HG02588 (cell line): ENCODE results near the gene MARCKSL1.
"Not testable (repeated sequence)": the region's sequence is repeated elsewhere in the genome, so short reads cannot be mapped to it uniquely, and the experiment has no call there.

Experiments
- ATAC-seq: cut with Tn5 transposase; IDR thresholded peaks from one replicate; pipeline ENCODE4 v1.9.1; 2021; ENCODE audit warnings: mild to moderate bottlenecking, moderate library complexity; ENCODE audit not compliant: unreplicated experiment

Gene MARCKSL1, protein sequence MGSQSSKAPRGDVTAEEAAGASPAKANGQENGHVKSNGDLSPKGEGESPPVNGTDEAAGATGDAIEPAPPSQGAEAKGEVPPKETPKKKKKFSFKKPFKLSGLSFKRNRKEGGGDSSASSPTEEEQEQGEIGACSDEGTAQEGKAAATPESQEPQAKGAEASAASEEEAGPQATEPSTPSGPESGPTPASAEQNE

DNA sequence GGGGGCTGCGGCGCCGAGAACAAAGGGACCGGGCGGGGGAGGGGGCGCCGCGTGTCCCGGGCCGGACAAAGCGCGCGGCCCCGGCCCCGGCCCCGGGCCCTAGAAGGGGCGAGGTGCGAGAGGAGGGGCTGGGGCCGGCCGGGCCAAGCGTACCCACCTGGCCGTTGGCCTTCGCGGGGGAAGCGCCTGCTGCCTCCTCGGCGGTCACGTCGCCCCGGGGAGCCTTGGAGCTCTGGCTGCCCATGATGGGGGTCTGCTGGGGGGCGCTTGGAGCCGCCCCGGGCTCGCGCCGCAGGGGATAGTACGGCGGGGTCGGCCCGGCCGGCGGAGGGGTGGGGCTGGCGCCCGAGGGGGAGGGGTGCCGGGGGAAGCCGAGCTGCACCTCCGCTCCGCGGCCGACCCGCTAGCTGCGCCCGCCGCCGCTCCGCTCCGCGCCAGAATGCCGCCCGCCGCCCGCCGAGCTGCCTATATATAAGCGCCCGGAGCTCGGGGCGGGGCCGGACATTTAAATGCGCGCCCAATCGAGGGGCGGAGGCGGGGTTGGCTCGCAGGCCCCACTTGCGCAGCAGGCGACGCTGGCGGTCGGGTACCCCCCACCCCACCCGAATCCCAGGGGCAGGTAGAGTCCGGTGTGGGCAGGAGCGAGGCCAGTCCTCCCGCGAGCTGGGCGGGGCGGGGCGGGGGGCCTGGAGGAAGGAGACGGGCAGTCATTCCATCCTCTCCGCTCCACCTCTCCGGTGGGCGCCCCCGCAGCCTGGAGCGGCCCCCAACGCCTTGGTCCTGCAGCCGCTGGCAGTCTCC is at the start of gene MARCKSL1:
Gene MARCKSL1, minus strand, starts transcription at position 444 of the 801 bp plus-strand sequence. Its CDS starts 200 bp downstream, at position 244.
- ATAC-seq = peak; percentile 36

DNA sequence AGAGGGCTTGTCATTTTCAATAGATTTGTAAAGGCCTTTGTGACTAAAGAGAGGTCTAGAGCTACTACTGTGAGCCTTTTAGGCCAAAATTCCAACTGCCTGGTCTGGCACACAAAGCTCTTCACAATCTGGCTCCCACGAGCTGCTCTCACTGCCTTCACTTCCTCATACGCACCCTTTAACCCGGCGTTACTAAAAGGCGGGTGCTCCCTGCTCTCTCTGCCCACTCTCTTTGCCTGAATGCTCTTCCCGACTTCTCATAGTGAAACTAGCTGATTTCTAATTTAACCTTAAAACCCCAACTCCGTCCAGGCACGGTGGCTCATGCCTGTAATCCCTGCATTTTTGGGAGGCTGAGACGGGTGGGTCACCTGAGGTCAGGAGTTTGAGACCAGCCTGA is 44.0 kb upstream of the MARCKSL1 start:
- ATAC-seq = no peak

- no peak for ATAC-seq
Measured at GRCh38 chr1:32377541-32378220, 41.6 kb upstream of the MARCKSL1 start.

- ATAC-seq = no peak
Measured at GRCh38 chr1:32376199-32376598, 40.2 kb upstream of the MARCKSL1 start.

- no peak for ATAC-seq
Measured at GRCh38 chr1:32373996-32374592, 38.1 kb upstream of the MARCKSL1 start.

- no peak for ATAC-seq
Measured at GRCh38 chr1:32372149-32372756, 36.2 kb upstream of the MARCKSL1 start.

- ATAC-seq = no peak
Measured at GRCh38 chr1:32367912-32368635, 32.0 kb upstream of the MARCKSL1 start.

DNA sequence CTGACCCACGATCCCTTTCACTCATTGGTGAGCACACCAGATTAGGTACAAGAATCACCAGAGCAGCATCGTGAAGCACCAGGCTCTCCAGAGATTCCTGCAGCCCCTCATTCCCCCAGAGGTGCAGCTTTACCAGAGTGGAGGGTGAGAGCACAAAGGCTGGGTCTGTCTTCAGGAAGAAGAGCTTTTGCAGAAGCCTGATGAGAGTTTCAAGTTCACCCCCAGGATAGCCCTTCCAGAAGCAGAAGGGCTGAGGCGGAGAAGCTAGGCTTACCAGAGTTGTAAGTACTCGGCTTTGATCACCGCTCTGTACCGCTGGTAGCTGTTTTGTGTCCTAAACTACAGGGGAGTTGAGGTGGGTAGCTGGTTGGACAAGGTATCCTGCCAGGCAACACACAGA is 29.4 kb upstream of the MARCKSL1 start:
- no peak for ATAC-seq

DNA sequence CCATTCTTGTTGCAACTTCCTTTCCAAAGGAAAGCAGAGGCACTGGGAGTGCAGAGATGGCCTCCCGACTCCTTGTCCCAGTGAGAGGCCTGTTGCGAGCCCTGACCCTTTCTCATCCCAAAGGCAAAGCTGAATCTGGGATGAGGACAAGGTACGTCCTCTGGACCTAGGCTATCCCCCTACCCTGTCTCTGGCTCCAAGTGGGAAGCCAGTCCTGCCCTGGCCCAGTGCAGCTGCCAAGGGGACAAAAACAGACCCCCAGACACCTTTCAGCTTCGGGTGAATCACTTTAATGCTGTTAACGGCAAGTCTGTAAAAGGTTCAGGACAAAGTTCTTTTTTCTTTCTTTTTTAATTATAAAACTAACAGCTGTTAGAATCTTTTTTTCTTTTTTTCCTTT is 28.8 kb upstream of the MARCKSL1 start:
- no peak for ATAC-seq

- ATAC-seq = no peak
Measured at GRCh38 chr1:32363713-32364112, 27.7 kb upstream of the MARCKSL1 start.

DNA sequence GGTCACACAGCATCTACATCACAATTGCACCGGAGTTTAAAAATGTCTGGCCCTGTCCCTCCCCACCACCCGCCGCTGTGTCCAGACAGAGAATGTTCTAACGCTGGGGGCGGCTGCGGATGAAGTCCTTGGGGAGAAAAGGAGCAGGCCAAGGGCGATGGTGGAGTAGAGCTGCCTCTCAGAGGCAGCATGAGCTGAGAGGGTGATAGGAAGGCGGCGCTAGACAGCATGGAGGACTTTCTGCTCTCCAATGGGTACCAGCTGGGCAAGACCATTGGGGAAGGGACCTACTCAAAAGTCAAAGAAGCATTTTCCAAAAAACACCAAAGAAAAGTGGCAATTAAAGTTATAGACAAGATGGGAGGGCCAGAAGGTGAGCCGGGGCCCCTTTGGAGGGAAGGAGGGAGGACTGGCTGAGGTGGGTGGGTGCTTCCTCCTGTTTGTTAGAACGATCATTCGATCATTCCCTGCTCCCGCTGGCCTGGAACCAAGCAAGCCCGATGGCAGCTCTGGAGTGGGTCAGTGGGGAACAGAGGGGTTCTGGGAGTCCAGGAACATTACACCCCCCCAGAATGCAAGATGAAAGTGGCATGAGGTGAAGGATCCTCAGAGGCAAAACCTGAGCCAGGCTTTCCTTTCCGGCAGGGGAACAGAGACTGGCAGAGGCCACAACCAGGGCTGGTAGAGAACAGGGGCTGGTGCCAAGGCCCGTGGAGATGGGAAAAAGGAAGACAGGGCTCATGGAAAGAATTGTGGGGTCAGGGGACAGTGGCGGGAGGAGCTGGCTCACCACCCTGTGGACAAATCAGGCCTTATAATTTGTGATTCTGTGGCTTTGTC is 26.7 kb upstream of the MARCKSL1 start, which contains the start of the genes FAM229A and TSSK3:
Gene FAM229A, minus strand, starts transcription at position 12 of the 840 bp plus-strand sequence. CDS start 394 bp downstream, outside the sequence.
Gene TSSK3, plus strand, starts transcription at position 66 of the 840 bp plus-strand sequence. Its CDS starts 163 bp downstream, at position 229.
- ATAC-seq = no peak

DNA sequence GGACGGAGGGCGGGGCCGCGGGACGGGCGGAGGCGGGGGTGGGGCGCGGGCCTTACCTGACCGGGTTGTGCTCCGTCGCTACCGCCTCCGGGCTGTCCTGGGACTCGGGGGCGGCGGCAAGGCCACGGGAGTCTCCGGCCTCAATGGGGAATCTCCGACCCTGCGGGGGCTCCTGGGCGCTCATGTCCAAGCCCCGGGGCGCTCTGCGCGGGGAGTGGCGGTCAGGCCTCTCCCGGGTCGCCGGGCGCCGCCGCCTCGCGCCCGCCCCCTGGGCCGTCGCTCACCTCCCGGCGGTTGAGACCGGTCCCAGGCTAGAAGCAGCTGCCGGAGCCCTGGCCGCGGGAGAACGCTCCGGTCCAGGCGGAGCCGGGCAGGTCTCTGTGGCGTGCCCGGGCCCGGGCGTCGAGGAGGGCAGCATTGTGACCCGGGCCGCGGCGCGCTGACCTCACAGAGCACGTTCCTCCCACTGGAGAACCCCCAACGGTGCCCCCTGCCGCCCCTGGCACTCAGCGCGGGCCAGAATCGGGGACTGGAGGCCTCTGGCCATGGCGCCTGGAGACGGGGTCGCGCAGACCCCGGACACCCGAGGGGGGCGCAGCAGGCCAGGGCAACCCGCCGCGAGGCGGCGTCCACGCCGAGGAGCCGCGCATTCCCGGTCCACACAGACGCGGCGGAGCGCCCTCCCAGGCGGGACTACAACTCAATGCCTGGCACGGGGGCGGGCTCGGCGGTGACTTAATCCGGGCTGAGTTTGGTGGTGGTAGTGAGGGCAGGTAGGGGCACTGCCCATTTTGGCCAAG is 25.8 kb upstream of the MARCKSL1 start:
- ATAC-seq = no peak

GRCh38 chr1:32361308-32361673 is 25.3 kb upstream of the MARCKSL1 start:
- no peak for ATAC-seq

GRCh38 chr1:32358435-32358834 is 22.4 kb upstream of the MARCKSL1 start:
- ATAC-seq = no peak

DNA sequence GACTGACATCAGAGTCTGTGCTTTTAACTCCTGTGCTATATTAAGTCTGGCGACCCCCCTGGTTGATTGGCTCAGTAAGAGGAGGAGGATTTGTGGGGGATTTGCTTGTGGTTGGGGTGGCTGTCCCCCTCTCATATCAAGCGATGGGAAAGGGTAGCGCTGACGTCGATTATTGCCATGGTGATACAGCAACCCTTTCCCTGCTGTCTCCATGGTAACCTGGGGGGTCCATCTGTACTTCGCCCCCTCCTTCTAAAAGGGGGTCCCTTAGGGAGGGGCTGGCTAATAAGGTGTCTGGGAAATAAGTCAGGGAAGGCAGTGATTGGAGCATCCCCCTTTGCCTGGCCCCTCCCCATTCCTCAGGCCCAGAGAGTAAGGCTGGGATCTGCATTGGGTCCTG is 21.6 kb upstream of the MARCKSL1 start:
- ATAC-seq = no peak

- ATAC-seq = no peak
Measured at GRCh38 chr1:32356478-32356877, 20.4 kb upstream of the MARCKSL1 start.

DNA sequence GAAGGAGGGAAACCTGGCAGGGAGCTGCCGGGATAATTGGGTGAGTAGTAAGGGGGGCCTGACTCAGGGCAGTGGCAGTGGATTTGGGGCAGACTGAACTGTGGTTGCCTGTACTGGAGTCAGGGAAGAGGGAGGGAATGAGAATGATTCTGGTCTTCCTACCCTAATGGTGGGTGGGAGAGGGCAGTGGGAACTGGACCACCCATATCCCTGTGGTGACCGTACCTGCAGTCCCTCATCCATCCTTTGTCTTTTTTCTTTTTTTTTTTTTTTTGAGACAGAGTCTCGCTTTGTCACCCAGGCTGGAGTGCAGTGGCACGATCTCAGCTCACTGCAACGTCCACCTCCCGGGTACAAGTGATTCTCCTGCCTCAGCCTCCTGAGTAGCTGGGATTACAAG is 19.7 kb upstream of the MARCKSL1 start:
- not testable (repeated sequence) for ATAC-seq

DNA sequence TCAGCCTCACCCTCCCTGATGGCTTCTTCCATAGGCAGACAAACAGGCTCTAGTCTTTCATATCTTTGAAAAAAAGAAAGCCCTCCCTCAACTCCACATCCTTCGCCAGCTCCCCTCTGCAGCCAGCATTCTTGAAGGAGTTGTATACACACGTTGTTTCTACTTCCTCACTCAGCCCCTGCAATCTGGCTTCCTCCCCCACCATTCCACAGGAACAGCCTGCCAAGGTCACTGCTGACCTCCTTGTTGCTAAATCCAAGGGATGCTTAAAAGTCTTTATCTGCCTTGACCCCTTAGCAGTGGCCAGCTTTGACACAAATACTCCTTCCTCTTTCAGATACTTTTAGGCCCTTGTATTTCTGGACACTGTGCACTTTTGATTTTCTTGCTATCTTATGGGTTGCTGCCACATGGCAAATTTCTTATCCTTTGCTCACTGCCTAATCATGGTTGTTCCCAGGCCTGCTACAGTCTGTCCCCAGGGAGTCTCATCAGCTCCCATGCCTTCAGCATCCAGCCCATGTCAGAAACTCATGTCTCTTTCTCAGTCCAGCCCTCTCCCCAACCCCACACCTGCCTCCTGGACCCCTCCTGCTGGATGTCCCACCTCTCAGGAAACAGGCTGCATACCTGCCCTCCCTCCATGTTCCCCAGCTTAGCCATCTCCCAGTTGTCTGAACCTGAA is 18.0 kb upstream of the MARCKSL1 start:
- ATAC-seq = no peak
